Activated CD4-positive, alpha-beta T cell treated with anti-CD3 and anti-CD28 coated beads, Interleukin-2, amount 50 U/mL, for 1 hour (primary cell): ENCODE data around the gene MC3R.
"Not testable (repeated sequence)": the region's sequence is repeated elsewhere in the genome, so short reads cannot be mapped to it uniquely, and the experiment has no call there.

Source experiments
- DNase-seq: peaks from one replicate; pipeline ENCODE4 v3.0.0-alpha.2; 2020

The MC3R gene

GRCh38 chr20:56247954-56248782 lies at the start of gene MC3R:
TSS of gene MC3R (plus strand) at chr20:56248732. CDS start at chr20:56248844, 112 bp downstream.
- peak; percentile 32 for DNase-seq

DNA sequence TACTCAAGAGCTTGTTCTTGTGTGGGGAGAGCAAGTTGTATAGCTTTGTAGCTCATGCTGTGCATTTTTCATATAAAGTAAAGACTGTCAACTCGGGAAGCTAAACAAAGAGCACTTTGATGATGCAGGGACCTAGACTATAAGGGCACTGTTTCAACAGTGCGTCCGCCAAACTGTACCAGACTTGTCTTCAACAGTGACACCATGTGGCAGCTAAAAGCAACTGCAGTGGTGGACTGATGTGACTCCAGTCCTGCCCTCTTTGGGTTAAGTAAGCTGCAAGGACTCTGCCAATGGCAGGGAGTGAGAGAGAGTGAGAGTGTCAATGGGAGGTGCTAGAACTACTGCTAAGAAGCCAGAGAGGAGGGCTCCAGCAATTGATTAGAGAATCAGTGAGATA lies 48.1 kb upstream of the MC3R start:
- no peak for DNase-seq

- no peak for DNase-seq
These were observed 45.9 kb upstream of the MC3R start for GRCh38 chr20:56202493-56203077.

GRCh38 chr20:56204206-56204605 lies 44.3 kb upstream of the MC3R start:
- DNase-seq: no peak

- no peak for DNase-seq
These were observed 43.2 kb upstream of the MC3R start for GRCh38 chr20:56205346-56205745.

DNA sequence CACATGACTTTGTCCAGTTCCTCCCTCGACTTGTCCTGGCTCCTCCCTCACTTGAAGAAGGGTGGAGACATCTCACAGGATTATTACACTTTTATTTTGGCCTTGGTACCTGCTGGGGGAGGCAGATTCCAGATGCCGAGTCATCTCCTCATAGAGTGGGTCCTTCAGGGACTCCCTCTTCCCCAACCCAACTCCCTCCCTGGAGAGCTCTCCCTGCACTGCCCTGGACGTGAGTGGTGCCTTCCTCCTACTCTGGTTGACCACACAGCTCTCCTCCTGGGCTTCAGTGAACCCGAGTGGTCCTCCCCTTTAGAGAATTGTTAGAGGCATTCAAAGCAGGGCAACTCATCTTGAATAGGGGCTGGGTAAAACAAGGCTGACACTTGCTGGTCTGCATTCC lies 40.9 kb upstream of the MC3R start:
- DNase-seq: no peak

DNA sequence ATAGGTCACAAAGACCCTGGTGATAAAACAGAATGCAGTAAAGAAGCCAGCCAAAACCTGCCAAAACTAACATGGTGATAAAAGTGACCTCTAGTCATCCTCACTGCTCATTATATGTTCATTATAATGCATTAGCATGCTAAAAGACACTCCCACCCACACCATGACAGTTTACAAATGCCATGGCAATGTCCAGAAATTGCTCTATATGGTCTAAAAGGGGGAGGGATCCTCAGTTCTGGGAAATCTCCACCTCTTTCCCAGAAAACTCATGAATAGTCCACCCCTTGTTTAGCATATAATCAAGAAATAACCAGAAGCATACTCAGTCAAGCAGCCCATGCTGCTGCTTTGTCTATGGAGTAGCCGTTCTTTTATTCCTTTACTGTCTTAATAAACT lies 40.4 kb upstream of the MC3R start:
- no peak for DNase-seq

- no peak for DNase-seq
These were observed 37.5 kb upstream of the MC3R start for GRCh38 chr20:56211051-56211450.

GRCh38 chr20:56212091-56212490 lies 36.4 kb upstream of the MC3R start:
- no peak for DNase-seq

GRCh38 chr20:56213321-56213720 lies 35.2 kb upstream of the MC3R start:
- DNase-seq: no peak

GRCh38 chr20:56215115-56215514 lies 33.4 kb upstream of the MC3R start:
- no peak for DNase-seq

DNA sequence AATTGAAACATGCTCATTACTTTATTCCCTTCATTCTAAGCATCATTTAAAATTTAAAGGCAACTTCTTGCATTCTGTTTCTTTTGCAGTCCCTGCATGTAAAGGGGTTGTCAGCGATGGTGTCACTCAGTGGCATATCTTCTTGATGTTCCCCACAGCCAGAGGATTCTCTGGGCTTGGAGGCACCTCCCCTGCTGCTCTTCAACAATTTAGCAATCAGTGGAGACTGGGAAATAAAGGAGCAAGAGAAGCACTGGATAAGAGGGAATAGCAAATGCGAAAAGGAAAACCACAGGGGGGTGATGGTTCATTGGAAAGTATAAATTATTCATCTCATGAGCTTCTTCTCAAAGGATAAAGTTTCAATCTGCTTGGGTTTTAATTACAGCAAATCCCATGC lies 30.7 kb upstream of the MC3R start:
- no peak for DNase-seq

GRCh38 chr20:56221186-56221585 lies 27.3 kb upstream of the MC3R start:
- DNase-seq: not testable (repeated sequence)

DNA sequence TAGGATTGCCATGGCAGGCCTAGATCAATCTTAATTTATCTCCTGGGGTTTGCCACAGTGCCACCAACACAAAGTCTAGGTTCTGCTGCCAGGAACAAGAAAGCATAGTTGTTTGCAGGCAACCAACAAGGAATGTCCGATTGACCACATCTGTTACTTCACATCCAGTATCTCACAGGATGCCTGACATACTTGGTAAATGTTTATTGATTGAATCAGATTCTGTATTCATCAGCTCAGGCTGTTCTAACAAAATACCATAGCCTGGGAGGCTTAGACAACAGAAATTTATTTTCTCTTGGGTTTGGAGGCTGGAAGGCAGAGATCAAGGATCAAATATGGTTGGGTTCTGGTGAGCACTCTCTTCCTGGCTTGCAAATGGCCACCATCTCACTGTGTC lies 26.3 kb upstream of the MC3R start:
- DNase-seq: no peak

GRCh38 chr20:56222945-56223344 lies 25.6 kb upstream of the MC3R start:
- no peak for DNase-seq

DNA sequence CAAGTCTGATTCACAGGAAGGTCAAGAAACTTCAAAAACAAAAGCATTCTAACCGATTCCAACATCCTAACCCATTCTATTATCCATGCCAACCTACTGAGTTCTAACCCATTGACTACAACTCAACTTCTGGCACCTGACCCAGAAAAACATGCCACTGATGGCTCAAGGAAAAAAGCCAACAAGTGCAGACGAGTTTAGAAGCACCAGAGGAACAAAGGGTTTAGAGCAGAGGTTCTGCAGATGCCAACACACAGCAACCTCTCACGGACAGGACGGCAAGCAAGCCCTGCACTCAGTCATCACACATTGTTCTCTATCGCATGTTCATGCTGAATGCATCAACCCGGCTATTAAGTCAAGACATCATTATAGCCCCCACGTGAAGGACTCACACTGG lies 25.2 kb upstream of the MC3R start:
- no peak for DNase-seq

DNA sequence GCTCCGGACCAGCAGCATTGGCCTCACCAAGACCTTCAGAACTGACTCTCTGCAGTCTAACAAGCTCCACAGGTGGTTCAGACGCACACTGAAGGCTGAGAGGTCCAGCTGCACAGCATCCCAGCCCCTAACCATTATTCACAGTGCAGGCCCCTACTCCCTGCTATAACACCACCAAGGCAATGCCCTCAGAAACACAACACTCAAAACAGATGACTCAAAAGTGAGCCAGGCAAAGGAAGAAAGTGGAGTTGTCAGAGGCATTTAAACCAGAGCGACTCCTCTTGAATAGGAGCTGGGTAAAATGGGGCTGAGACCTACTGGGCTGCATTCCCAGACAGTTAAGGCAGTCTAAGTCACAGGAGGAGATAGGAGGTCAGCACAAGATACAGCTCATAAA lies 20.5 kb upstream of the MC3R start:
- no peak for DNase-seq

DNA sequence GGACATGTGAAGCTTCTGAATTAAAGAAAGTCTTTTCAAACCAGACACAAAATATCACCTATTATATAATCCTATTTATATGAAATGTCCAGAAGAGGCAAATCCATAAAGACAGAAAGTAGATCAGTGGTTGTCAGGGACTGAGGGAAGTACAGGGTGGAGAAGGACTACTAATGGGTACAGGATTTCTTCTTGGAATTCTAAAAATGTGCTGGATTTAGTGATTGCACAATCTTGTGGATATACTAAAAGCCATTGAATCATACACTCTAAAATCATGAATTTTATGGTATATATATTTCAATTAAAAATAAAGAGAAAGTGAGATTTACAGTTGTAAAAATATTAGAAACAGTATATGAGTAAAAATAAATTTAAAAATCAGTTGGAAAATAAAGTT lies 18.7 kb upstream of the MC3R start:
- no peak for DNase-seq

DNA sequence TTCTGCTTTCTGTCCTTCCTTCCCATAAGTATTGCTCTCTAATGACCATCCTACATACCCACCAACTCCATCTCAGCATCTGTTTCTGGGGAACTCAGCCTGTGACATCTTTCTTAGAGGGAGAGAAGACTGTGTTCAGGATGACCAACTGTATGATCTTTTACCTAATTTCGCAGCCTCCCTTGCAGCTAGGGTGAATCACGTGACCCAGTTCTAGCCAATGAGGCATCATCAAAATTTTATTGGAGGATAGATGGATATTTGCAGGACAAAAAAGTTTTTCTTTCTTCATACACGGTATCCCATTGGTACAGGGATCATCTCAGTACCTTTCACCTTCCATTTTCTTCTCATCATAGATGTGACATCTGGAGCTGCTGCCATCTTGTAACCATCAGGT lies 14.4 kb upstream of the MC3R start:
- DNase-seq: no peak

DNA sequence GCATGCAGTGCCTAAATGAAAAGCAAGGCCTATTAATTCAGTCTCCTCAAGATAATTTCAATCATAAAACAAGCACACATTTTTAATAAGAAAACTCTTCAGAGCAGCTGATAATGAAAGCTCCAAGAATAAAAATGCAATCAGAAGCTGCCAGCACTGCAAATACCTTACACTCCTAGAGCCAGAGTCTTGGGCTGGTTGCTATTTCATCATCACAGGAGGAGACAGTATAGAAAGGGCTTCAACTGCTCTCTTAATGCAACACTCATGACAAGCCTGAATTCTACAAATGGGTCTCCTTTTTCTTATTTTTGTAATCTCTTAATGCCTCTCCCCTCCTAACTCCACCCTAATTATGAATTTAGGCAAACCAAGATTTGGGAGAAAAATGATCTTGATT lies 11.2 kb upstream of the MC3R start:
- DNase-seq: no peak

DNA sequence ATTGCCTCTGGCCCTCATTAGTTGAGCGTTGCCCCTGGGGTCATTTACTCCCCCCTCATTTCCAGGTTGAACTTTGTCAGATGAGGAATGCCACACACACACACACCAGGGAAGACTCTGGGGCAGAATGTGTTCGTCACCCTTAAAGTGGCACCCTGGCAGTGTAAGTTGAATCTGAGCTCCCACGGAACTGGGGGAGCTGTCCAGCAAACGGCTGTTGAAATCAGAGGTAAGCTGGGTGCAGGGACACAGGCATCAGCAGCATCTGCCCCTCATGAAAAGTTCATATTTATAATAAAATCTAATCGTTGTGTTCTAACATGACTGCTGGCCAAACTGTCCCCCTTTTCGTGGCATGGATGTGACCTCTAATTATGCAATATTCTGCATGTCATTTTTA lies 4.3 kb upstream of the MC3R start:
- no peak for DNase-seq

DNA sequence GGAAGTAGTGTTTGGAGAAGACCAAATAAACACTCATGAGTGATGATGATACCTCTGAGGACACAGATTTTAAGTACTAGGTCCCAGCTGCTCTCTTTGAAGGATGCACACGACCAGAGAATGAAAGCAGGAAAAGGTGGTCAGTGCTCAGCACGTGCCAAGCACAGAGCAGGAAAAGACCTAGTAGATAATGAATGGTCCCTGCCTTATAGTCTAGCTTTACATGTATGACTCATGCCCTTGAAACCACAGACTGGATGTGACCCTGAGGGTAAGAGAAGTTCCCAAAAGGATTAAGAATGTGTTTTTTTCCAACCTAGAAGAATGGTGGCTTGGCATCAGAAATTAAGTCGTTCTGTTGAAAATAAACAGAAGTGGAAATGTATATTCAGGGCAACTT lies 2.8 kb upstream of the MC3R start:
- DNase-seq: no peak

GRCh38 chr20:56249244-56249955 lies 868 bp downstream of the MC3R start:
- no peak for DNase-seq

DNA sequence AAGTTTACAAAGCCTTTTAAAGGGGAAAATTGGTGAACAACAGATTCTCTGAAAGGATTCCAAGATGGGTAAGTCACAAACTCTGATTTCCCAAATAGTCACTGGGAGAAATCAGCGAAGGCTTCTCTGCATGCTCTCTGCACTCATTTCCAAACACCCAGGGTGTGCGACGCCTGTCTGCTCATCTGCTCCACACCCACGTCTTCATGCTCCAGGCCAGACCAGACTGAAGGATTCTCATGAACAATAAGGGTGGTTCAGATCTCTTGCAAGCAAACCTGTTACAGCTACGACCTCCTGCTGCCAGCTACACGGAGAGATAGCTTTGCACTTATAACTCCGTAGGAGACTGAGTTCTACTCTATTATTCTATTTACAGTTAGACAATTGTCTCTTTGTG lies 1.4 kb downstream of the MC3R start:
- no peak for DNase-seq
